ENCODE results near the gene ASIC4. TPM values are rescaled to one million over a fixed set of nuclear protein-coding genes. Genes with fewer than 3 reads are reported as not detected.

ASIC4 gene
- total RNA-seq, 1 experiment from 2014 or later, result not detected

- no peak for DNase-seq (ENCODE audit: unreplicated experiment)
- Mint-ChIP-seq H3K27ac (ENCODE audit: low read depth, unreplicated experiment) (no peak overlapping the region), H3K4me1 (ENCODE audit: insufficient read depth, unreplicated experiment) (no peaks in the 10 kb centered on the region), H3K4me3 (ENCODE audit: unreplicated experiment) (no peak overlapping the region), H3K27me3 (ENCODE audit: insufficient read depth, unreplicated experiment) (no peaks in the 10 kb centered on the region), H3K36me3 (ENCODE audit: insufficient read depth, unreplicated experiment) (peaks cover 8% of the 10 kb centered on the region), H3K9me3 (ENCODE audit: unreplicated experiment) (no peaks in the 10 kb centered on the region)
- POLR2A ChIA-PET, result interaction anchor here (0.9 kb wide), 1 partner anchor 9 kb away, joined by 3 read pairs; no protein-coding TSS in a partner anchor
- TF ChIP-seq, protein P1, sequence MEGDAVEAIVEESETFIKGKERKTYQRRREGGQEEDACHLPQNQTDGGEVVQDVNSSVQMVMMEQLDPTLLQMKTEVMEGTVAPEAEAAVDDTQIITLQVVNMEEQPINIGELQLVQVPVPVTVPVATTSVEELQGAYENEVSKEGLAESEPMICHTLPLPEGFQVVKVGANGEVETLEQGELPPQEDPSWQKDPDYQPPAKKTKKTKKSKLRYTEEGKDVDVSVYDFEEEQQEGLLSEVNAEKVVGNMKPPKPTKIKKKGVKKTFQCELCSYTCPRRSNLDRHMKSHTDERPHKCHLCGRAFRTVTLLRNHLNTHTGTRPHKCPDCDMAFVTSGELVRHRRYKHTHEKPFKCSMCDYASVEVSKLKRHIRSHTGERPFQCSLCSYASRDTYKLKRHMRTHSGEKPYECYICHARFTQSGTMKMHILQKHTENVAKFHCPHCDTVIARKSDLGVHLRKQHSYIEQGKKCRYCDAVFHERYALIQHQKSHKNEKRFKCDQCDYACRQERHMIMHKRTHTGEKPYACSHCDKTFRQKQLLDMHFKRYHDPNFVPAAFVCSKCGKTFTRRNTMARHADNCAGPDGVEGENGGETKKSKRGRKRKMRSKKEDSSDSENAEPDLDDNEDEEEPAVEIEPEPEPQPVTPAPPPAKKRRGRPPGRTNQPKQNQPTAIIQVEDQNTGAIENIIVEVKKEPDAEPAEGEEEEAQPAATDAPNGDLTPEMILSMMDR (IDR thresholded peaks at IDR 0.05; ENCODE audit: unreplicated experiment), result no peak
- CTCF ChIA-PET, result interaction anchor here (0.6 to 1.0 kb wide), 4 partner anchors 8 to 137 kb away, joined by 3 to 6 read pairs (median 4); no protein-coding TSS in a partner anchor
- no TSS peak for BruUV-seq (replicated peaks)
- intact Hi-C loops (cut with micrococcal nuclease), result no loop called here
Observed at GRCh38 chr2:219488844-219489194, 25.5 kb upstream of the ASIC4 start.

- ChIA-PET CTCF (interaction anchor here (1.0 to 1.7 kb wide), 2 partner anchors 13 to 18 kb away, joined by 3 to 4 read pairs; no protein-coding TSS in a partner anchor), POLR2A (interaction anchor here (0.9 kb wide), 1 partner anchor 9 kb away, joined by 3 read pairs; no protein-coding TSS in a partner anchor)
- BruUV-seq (replicated peaks), result no TSS peak
- TF ChIP-seq, protein P1 (IDR thresholded peaks at IDR 0.05; ENCODE audit: unreplicated experiment), result no peak
- Mint-ChIP-seq H3K4me1 (ENCODE audit: insufficient read depth, unreplicated experiment) (no peaks in the 10 kb centered on the region), H3K4me3 (ENCODE audit: unreplicated experiment) (no peak overlapping the region), H3K36me3 (ENCODE audit: insufficient read depth, unreplicated experiment) (peaks cover 4% of the 10 kb centered on the region), H3K27ac (ENCODE audit: low read depth, unreplicated experiment) (no peak overlapping the region), H3K27me3 (ENCODE audit: insufficient read depth, unreplicated experiment) (no peaks in the 10 kb centered on the region), H3K9me3 (ENCODE audit: unreplicated experiment) (no peaks in the 10 kb centered on the region)
- no peak for DNase-seq (ENCODE audit: unreplicated experiment)
- intact Hi-C loops (cut with micrococcal nuclease), result no loop called here
Observed at GRCh38 chr2:219489315-219489714, 25.0 kb upstream of the ASIC4 start.

- no peaks in the 10 kb centered on the region for H3K27me3 Mint-ChIP-seq (ENCODE audit: insufficient read depth, unreplicated experiment)
- peaks cover 4% of the 10 kb centered on the region for H3K36me3 Mint-ChIP-seq (ENCODE audit: insufficient read depth, unreplicated experiment)
- no peaks in the 10 kb centered on the region for H3K9me3 Mint-ChIP-seq (ENCODE audit: unreplicated experiment)
- H3K4me3 Mint-ChIP-seq (ENCODE audit: unreplicated experiment), result no peak overlapping the region
- no TSS peak for BruUV-seq (replicated peaks)
- CTCF ChIA-PET, result interaction anchor here (1.1 to 1.7 kb wide), 2 partner anchors 16 to 18 kb away, joined by 3 read pairs; no protein-coding TSS in a partner anchor
- TF ChIP-seq, protein P1 (IDR thresholded peaks at IDR 0.05; ENCODE audit: unreplicated experiment), result no peak
- no peaks in the 10 kb centered on the region for H3K4me1 Mint-ChIP-seq (ENCODE audit: insufficient read depth, unreplicated experiment)
- POLR2A ChIA-PET, result no interaction called here
- intact Hi-C loops (cut with micrococcal nuclease), result no loop called here
- DNase-seq (ENCODE audit: unreplicated experiment), result no peak
- no peak overlapping the region for H3K27ac Mint-ChIP-seq (ENCODE audit: low read depth, unreplicated experiment)
Observed at GRCh38 chr2:219490186-219490585, 24.1 kb upstream of the ASIC4 start.

DNA sequence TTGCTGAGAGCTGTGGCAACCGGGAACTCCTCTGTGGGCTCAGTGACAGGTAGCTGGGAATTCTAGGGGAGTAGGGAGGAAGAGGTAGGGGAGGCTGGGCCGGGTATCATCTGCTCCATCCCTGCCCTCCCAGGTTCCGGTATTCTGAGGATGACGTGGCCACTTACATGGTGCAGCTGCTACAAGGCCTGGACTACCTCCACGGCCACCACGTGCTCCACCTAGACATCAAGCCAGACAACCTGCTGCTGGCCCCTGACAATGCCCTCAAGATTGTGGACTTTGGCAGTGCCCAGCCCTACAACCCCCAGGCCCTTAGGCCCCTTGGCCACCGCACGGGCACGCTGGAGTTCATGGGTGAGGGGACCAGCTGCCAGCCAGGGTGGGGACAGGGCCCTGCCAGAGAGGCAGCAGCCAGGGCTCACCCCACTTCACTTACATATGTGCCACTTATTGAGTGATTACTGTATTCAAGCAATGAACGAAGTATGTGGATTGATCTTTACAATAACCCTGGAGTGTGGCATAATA, 23.6 kb upstream of the ASIC4 start:
- ChIA-PET CTCF (interaction anchor here (1.1 to 2.1 kb wide), 3 partner anchors 14 to 17 kb away, joined by 3 to 8 read pairs (median 3); no protein-coding TSS in a partner anchor), POLR2A (interaction anchor here (0.5 kb wide), 1 partner anchor 121 kb away, joined by 3 read pairs; no protein-coding TSS in a partner anchor)
- H3K27ac Mint-ChIP-seq (ENCODE audit: low read depth, unreplicated experiment), result no peak overlapping the region
- no peaks in the 10 kb centered on the region for H3K9me3 Mint-ChIP-seq (ENCODE audit: unreplicated experiment)
- H3K27me3 Mint-ChIP-seq (ENCODE audit: insufficient read depth, unreplicated experiment), result no peaks in the 10 kb centered on the region
- no peaks in the 10 kb centered on the region for H3K4me1 Mint-ChIP-seq (ENCODE audit: insufficient read depth, unreplicated experiment)
- no peak for DNase-seq (ENCODE audit: unreplicated experiment)
- no peak overlapping the region for H3K4me3 Mint-ChIP-seq (ENCODE audit: unreplicated experiment)
- BruUV-seq (replicated peaks), result no TSS peak
- TF ChIP-seq, protein P1 (IDR thresholded peaks at IDR 0.05; ENCODE audit: unreplicated experiment), result no peak
- intact Hi-C loops (cut with micrococcal nuclease), result no loop called here
- peaks cover 4% of the 10 kb centered on the region for H3K36me3 Mint-ChIP-seq (ENCODE audit: insufficient read depth, unreplicated experiment)
